WTC11 (cell line): Measurements from ENCODE around the gene TRMT44. TPM values are rescaled to one million over a fixed set of nuclear protein-coding genes. Genes with fewer than 3 reads are reported as not detected.

ENCODE experiments used
- ATAC-seq: fragments of 200-7000 bp; cut with Tn5 transposase; 2 replicates; pipeline ENCODE4 v1.10.0; 2021; ENCODE audit warnings: mild to moderate bottlenecking, moderate library complexity
- CTCF ChIA-PET: fragments of 300-600 bp; sonication (Branson Sonifier 250); formaldehyde crosslinking; loops from one replicate; lab custom pipeline; 2021; ENCODE audit warnings: antibody characterized with exemption; lab: Charles Lee
- POLR2A ChIA-PET: fragments of 350-600 bp; sonication (Branson Sonifier 250); formaldehyde crosslinking; loops from one replicate; lab custom pipeline; 2021; ENCODE audit warnings: antibody characterized with exemption; lab: Charles Lee
- DNase-seq: peaks from one replicate; pipeline ENCODE4 v3.0.0; 2021; ENCODE audit warnings: low spot score
- H3K27ac Mint-ChIP-seq: 2 replicates; pipeline ENCODE4 v1.8.0; 2021; ENCODE audit warnings: mixed read lengths
- H3K27me3 Mint-ChIP-seq: 2 replicates; pipeline ENCODE4 v1.8.0; 2021; ENCODE audit warnings: low read depth, mild to moderate bottlenecking, moderate library complexity, mixed read lengths
- H3K36me3 Mint-ChIP-seq: 2 replicates; pipeline ENCODE4 v1.8.0; 2021; ENCODE audit warnings: mixed read lengths
- H3K4me1 Mint-ChIP-seq: 2 replicates; pipeline ENCODE4 v1.8.0; 2022; ENCODE audit warnings: mixed read lengths
- H3K4me3 Mint-ChIP-seq: 2 replicates; pipeline ENCODE4 v1.8.0; 2021; ENCODE audit warnings: mild to moderate bottlenecking, moderate library complexity, mixed read lengths
- H3K9me3 Mint-ChIP-seq: 2 replicates; pipeline ENCODE4 v1.8.0; 2021; ENCODE audit warnings: mixed read lengths
- AFF4 ChIP-seq: sonication (generic); formaldehyde crosslinking; IDR thresholded peaks from 2 replicates; pipeline ENCODE4 v1.8.1; 2023; ENCODE audit warnings: mild to moderate bottlenecking, missing genetic modification reagents, borderline replicate concordance
- ATF2 ChIP-seq: sonication (generic); formaldehyde crosslinking; IDR thresholded peaks from 2 replicates; pipeline ENCODE4 v1.8.1; 2022; ENCODE audit warnings: low read depth, missing genetic modification reagents, borderline replicate concordance
- CTCF ChIP-seq: fragments of 200-600 bp; IDR thresholded peaks from 2 replicates; pipeline ENCODE4 v1.8.0; 2022; ENCODE audit warnings: antibody characterized with exemption
- IRF1 ChIP-seq: sonication (generic); formaldehyde crosslinking; IDR thresholded peaks from 2 replicates; pipeline ENCODE4 v1.8.0; 2023; ENCODE audit warnings: missing genetic modification reagents
- IRF2 ChIP-seq: sonication (generic); formaldehyde crosslinking; IDR thresholded peaks from 2 replicates; pipeline ENCODE4 v1.8.0; 2022; ENCODE audit warnings: low read depth, missing genetic modification reagents, borderline replicate concordance
- JAZF1 ChIP-seq: fragments of 250-450 bp; sonication (Bioruptor Pico); IDR thresholded peaks from 2 replicates; pipeline ENCODE4 v1.9.0; 2021; ENCODE audit warnings: moderate library complexity, mild to moderate bottlenecking, inconsistent platforms
- JUN ChIP-seq: sonication (generic); formaldehyde crosslinking; IDR thresholded peaks from 2 replicates; pipeline ENCODE4 v1.8.0; 2023; ENCODE audit warnings: mild to moderate bottlenecking, missing genetic modification reagents
- NR2C2 ChIP-seq: sonication (generic); formaldehyde crosslinking; IDR thresholded peaks from 2 replicates; pipeline ENCODE4 v1.8.0; 2022; ENCODE audit warnings: mild to moderate bottlenecking, missing genetic modification reagents
- PRRX2 ChIP-seq: fragments of 250-450 bp; sonication (Bioruptor Pico); IDR thresholded peaks from 2 replicates; pipeline ENCODE4 v1.8.0; 2021; ENCODE audit warnings: mild to moderate bottlenecking
- SP1 ChIP-seq: sonication (generic); formaldehyde crosslinking; conservative IDR thresholded peaks from 2 replicates; pipeline ENCODE4 v1.8.1; 2022; ENCODE audit warnings: missing genetic modification reagents
- TEAD1 ChIP-seq: sonication (generic); formaldehyde crosslinking; IDR thresholded peaks from 2 replicates; pipeline ENCODE4 v1.8.0; 2022; ENCODE audit warnings: mild to moderate bottlenecking, missing genetic modification reagents
- TEAD4 ChIP-seq: sonication (generic); formaldehyde crosslinking; IDR thresholded peaks from 2 replicates; pipeline ENCODE4 v1.8.0; 2022; ENCODE audit warnings: mild to moderate bottlenecking, missing genetic modification reagents
- TP53 ChIP-seq: sonication (generic); formaldehyde crosslinking; IDR thresholded peaks from 2 replicates; pipeline ENCODE4 v1.8.1; 2023; ENCODE audit warnings: mild to moderate bottlenecking, missing genetic modification reagents
- ZNF281 ChIP-seq: sonication (generic); formaldehyde crosslinking; IDR thresholded peaks from 2 replicates; pipeline ENCODE4 v1.8.0; 2023; ENCODE audit warnings: mild to moderate bottlenecking, missing genetic modification reagents
- ZNF317 ChIP-seq: sonication (generic); formaldehyde crosslinking; IDR thresholded peaks from 2 replicates; pipeline ENCODE4 v1.8.1; 2023; ENCODE audit warnings: low read depth, mild to moderate bottlenecking, moderate library complexity, missing genetic modification reagents, borderline replicate concordance
- ZNF416 ChIP-seq: fragments of 250-450 bp; sonication (Bioruptor Pico); IDR thresholded peaks from 2 replicates; pipeline ENCODE4 v1.9.0; 2021; ENCODE audit warnings: mild to moderate bottlenecking, inconsistent platforms
- ZNF423 ChIP-seq: fragments of 250-450 bp; sonication (Bioruptor Pico); IDR thresholded peaks from 2 replicates; pipeline ENCODE4 v2.1.2; 2022; ENCODE audit warnings: mild to moderate bottlenecking, moderate library complexity
- total RNA-seq: library from RNA; stranded (reverse); gene quantifications from 3 replicates; pipeline ENCODE4 v1.2.3, GENCODE V29; 2021

TRMT44 gene
- total RNA-seq, 1 experiment from 2014 or later = 28.4 TPM

GRCh38 chr4:8506373-8507195 lies 66.0 kb downstream of the TRMT44 start:
- ChIA-PET CTCF (interaction anchor here (0.9 to 3.9 kb wide), 4 partner anchors 27 to 101 kb away, joined by 3 to 18 read pairs (median 6); partner anchors contain the start of gene CPZ), POLR2A (no interaction called here)
- H3K27me3 Mint-ChIP-seq = peaks cover 2% of the 10 kb centered on the region; the same call in 1 of the 2 replicates
- H3K36me3 Mint-ChIP-seq = peaks cover 8% of the 10 kb centered on the region
- TF ChIP-seq ZNF281 (CRISPR knock-in tag) (0 out of 2 replicates have a peak, but pooled peaks have one; percentile 27), JAZF1 (CRISPR knock-in tag) (no peak), JUN (CRISPR knock-in tag) (no peak), IRF1 (CRISPR knock-in tag) (no peak), TEAD1 (CRISPR knock-in tag) (peak; percentile 51; the same call in 1 of the 2 replicates)
- peak; percentile 49 for DNase-seq
- peak; percentile 85 for ATAC-seq
- no peak overlapping the region for H3K27ac Mint-ChIP-seq
- peaks cover 18% of the 10 kb centered on the region for H3K9me3 Mint-ChIP-seq
- peaks cover 26% of the 10 kb centered on the region for H3K4me1 Mint-ChIP-seq
- no peak overlapping the region for H3K4me3 Mint-ChIP-seq

- H3K27me3 Mint-ChIP-seq = peaks cover 2% of the 10 kb centered on the region; the same call in 1 of the 2 replicates
- ChIA-PET POLR2A (no interaction called here), CTCF (interaction anchor here (0.9 to 3.9 kb wide), 4 partner anchors 27 to 100 kb away, joined by 3 to 18 read pairs (median 6); partner anchors contain the start of gene CPZ)
- H3K36me3 Mint-ChIP-seq = peaks cover 9% of the 10 kb centered on the region
- no peak overlapping the region for H3K4me3 Mint-ChIP-seq
- peaks cover 26% of the 10 kb centered on the region for H3K4me1 Mint-ChIP-seq
- DNase-seq (no peak), ATAC-seq (no peak)
- H3K9me3 Mint-ChIP-seq = peaks cover 13% of the 10 kb centered on the region
- peak overlapping the region; percentile 87; the same call in 1 of the 2 replicates for H3K27ac Mint-ChIP-seq
- TF ChIP-seq CTCF (no peak), SP1 (CRISPR knock-in tag) (no peak), ZNF423 (no peak), ZNF281 (CRISPR knock-in tag) (no peak), NR2C2 (CRISPR knock-in tag) (no peak), ZNF416 (no peak), AFF4 (CRISPR knock-in tag) (no peak), ZNF317 (CRISPR knock-in tag) (no peak), IRF2 (no peak), TP53 (CRISPR knock-in tag) (no peak), ATF2 (CRISPR knock-in tag) (no peak), JAZF1 (CRISPR knock-in tag) (no peak), TEAD4 (no peak), PRRX2 (no peak)
Measured at GRCh38 chr4:8507196-8507570, 66.6 kb downstream of the TRMT44 start.
